K562 (cell line): ENCODE results near the gene PPP1R14D.

Experiments used
- BRCA1 ChIP-seq, 2 experiments: fragments of 450-650 bp in 1 of 2; sonication (generic) in 1 of 2; formaldehyde crosslinking in 1 of 2; IDR thresholded peaks; 2 replicates each; pipeline versions ENCODE4 v1.5.0 to v1.6.1; 2017 to 2020; ENCODE audit warnings: mild to moderate bottlenecking in 1 of 2, missing genetic modification reagents in 1 of 2
- CBX1 ChIP-seq: sonication (generic); IDR thresholded peaks from 2 replicates; pipeline ENCODE4 v1.6.1; 2016; ENCODE audit warnings: antibody characterized with exemption, low read depth, mild to moderate bottlenecking
- CTCF ChIP-seq, 3 experiments: IDR thresholded peaks in 2 of 3; conservative IDR thresholded peaks in 1 of 3; 2 replicates each; pipeline ENCODE4 v1.5.1; 2011 to 2012; ENCODE audit warnings: low read length in 3 of 3, mild to moderate bottlenecking in 3 of 3, control low read depth in 2 of 3, improper control_type of control experiment in 1 of 3, inconsistent platforms in 1 of 3, low read depth in 1 of 3, mixed read lengths in 1 of 3, moderate library complexity in 1 of 3; ENCODE audit not compliant: insufficient read depth in 2 of 3
- FOXM1 ChIP-seq, 2 experiments: fragments of 450-650 bp in 1 of 2; sonication (generic) in 1 of 2; formaldehyde crosslinking in 1 of 2; IDR thresholded peaks; 2 replicates each; pipeline versions ENCODE4 v1.6.1 to v1.9.0; 2017 to 2022; ENCODE audit warnings: low read depth in 2 of 2, mild to moderate bottlenecking in 2 of 2, missing genetic modification reagents in 1 of 2, moderate library complexity in 1 of 2
- JUN ChIP-seq, 2 experiments: sonication (generic) in 1 of 2; formaldehyde crosslinking in 1 of 2; IDR thresholded peaks; 2 replicates each; pipeline versions ENCODE4 v1.6.1 to v1.8.0; 2012 to 2022; ENCODE audit warnings: borderline replicate concordance in 2 of 2, mild to moderate bottlenecking in 2 of 2, improper control_type of control experiment in 1 of 2, low read depth in 1 of 2, low read length in 1 of 2, missing genetic modification reagents in 1 of 2
- JUND ChIP-seq, 2 experiments: IDR thresholded peaks; 2 replicates in 1 of 2; 3 replicates in 1 of 2; pipeline ENCODE4 v1.6.1; 2011; ENCODE audit warnings: borderline replicate concordance in 2 of 2, low read depth in 2 of 2, low read length in 2 of 2, improper control_type of control experiment in 1 of 2, missing biosample characterization in 1 of 2, missing genetic modification characterization in 1 of 2, missing genetic modification reagents in 1 of 2
- NR2F6 ChIP-seq: fragments of 450-650 bp; formaldehyde crosslinking; IDR thresholded peaks from 2 replicates; pipeline ENCODE4 v1.4.0; 2020; ENCODE audit warnings: mild to moderate bottlenecking
- POLR2A ChIP-seq: fragments of 450-650 bp; conservative IDR thresholded peaks from 2 replicates; pipeline ENCODE4 v1.6.1; 2016
- SMC3 ChIP-seq: conservative IDR thresholded peaks from 2 replicates; pipeline ENCODE4 v1.6.1; 2011; ENCODE audit warnings: low read depth, low read length, improper control_type of control experiment; ENCODE audit not compliant: insufficient read depth
- XRCC3 ChIP-seq: fragments of 450-650 bp; IDR thresholded peaks from 2 replicates; pipeline ENCODE4 v1.6.1; 2017; ENCODE audit warnings: mild to moderate bottlenecking, moderate library complexity
- ZNF655 ChIP-seq: fragments of 250-450 bp; sonication (Bioruptor Pico); IDR thresholded peaks from 2 replicates; pipeline ENCODE4 v1.5.0; 2021

GRCh38 chr15:40863660-40864270, 35.3 kb upstream of the PPP1R14D start:
- TF ChIP-seq JUN (IDR thresholded peaks at IDR 0.05; ENCODE audit: borderline replicate concordance, low read depth, low read length) (no peak), JUN (CRISPR knock-in tag; IDR thresholded peaks at IDR 0.05; ENCODE audit: borderline replicate concordance) (no peak), BRCA1 (IDR thresholded peaks at IDR 0.05) (no peak), BRCA1 (CRISPR knock-in tag; IDR thresholded peaks at IDR 0.05) (no peak), POLR2A (no peak), FOXM1 (IDR thresholded peaks at IDR 0.05; ENCODE audit: low read depth) (no peak), FOXM1 (CRISPR knock-in tag; IDR thresholded peaks at IDR 0.05; ENCODE audit: low read depth) (no peak), JUND (IDR thresholded peaks at IDR 0.05; ENCODE audit: borderline replicate concordance, low read depth, low read length) (no peak), JUND (tag; IDR thresholded peaks at IDR 0.05; ENCODE audit: borderline replicate concordance, low read depth, low read length) (no peak), XRCC3 (no peak), ZNF655 (CRISPR knock-in tag) (no peak), CTCF (IDR thresholded peaks at IDR 0.05 in 2 of 3, conservative IDR thresholded peaks at IDR 0.05 in 1 of 3; ENCODE audit: insufficient read depth in 2 of 3, low read depth in 1 of 3, low read length in 3 of 3) (no peak), CBX1 (no peak), SMC3 (no peak), NR2F6 (no peak)
